COLO829 (cell line): ENCODE results near the gene CNTN5.

ENCODE experiments used
- DNase-seq: peaks from one replicate; pipeline ENCODE4 v3.0.0; 2012; ENCODE audit warnings: low spot score

Gene CNTN5

DNA sequence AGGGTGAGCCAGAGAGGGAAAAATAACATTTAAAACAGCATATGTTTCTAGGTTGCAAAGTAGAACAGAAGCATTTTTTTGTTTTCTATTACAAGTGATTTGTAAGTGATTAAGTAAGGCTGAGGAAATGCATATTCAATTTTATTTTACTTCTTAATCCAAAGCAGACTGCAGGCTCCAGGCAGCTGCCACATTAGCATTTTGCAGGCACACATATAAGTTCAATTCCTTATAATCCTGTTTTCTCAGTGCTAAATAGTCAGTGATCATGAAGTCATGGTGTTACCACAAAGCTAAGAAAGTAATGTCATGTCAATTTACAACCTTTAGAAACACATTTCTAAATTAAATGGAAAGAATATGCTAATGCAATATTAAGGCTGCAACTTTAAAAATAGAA lies 149.8 kb downstream of the CNTN5 start:
- DNase-seq: no peak

DNA sequence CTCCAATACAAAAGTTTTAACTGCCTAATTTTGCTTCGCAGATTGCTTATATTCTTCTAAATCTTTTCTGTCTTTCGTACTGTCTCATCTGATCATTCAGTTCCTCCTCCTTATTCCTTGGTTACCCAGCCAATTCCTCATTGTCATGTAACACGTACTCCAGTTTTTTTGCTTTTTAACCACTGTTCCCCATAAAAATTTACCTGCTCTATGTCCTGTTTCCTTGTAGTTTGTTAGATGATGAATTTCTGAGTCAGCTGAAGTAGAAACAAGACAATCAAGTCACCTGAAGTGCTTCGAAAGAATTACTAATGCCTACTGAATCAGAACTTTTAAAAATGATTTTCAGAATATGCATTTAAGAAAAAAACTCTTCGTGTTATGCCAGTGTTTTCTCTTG lies 150.6 kb downstream of the CNTN5 start:
- DNase-seq: no peak

DNA sequence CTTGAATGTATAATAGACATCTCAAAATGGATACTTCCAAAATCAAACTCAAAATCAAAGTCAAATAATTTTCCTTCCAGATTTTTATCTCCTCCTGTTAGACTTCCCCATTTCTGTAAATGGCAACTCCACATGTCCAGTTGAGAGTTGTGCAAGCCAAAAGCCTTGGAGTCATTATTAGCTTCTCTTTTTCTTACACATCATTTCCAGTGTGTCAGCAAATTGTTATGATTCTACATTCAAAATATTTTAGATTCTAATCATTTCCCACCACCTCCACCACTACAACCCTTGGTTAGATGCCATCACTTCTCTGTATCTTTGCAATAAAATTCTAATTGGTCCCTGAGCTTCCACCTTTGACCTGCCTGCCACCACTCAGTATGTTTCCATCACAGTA lies 155.7 kb downstream of the CNTN5 start:
- DNase-seq: no peak

DNA sequence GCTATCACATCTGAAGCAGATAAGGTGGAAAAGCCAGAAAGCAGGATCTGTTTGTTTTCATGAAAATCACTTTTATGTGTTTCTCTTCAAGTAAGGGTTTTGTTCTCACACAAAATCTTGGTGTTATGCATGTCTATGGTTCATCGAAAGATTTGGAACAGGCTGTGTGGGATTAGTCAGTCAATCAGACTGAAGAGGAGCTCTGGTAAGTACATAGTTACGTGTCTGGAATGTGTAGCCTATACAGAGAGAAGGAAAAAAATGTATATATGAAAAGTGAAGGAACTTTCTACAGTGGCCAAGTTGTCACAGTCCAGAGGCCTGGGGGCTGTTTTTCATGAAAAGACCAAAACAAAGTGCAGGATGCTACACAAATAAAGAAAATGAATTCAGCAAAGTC lies 156.7 kb downstream of the CNTN5 start:
- DNase-seq: no peak

DNA sequence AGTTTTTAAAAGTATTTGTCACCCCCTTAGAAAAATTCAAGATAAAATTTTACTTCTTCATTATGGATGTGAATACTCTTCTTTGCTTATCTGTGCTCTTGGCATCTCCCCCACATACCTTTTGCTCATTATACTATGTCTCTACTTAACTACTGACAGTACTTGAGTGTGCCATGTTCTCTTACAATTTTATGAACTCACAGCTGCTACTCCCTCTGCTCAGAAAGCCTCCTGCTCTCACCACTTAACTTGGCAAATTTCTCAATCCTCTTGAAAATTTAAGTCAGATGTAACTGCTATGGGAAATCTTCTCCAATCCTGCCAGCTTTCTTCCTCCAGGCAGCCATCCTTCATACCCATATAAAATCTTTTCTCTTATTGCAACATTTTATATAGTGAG lies 163.4 kb downstream of the CNTN5 start:
- DNase-seq: no peak

DNA sequence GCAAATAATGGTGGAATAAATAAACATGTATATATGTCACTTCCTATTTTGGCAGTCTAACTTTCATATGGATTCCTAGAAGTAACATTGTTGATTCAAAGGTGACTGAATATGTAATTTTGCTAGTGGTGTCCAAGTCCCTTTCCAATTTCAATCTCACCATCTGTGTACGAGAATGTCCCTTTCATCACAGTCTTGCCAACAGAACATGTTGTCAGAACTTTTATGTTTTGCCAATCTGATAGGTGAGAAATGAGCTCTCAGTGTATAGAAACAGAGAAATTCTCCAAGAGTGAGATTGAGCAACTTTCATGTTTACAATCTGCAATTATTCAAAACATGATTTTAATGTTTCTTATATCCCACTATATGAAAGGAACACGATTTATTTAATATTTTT lies 167.5 kb downstream of the CNTN5 start:
- DNase-seq: no peak

DNA sequence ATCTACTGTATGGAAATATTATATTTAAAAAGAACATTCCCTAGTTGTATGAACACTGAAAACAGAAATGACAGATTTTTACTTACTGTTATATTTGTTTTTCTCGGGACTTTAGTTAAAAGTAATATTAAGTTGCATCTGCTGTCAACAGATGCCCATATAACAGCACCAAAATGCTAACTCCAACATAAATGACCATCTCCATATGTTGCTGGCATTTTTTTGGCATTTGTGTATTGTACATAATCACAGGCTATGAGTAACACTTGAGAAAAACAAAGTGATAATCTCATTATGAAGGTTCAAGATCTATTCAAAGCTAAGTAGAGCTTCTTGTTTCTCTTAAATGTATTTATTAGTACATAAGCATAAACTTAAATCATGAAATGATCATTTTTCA lies 172.0 kb downstream of the CNTN5 start:
- DNase-seq: no peak

DNA sequence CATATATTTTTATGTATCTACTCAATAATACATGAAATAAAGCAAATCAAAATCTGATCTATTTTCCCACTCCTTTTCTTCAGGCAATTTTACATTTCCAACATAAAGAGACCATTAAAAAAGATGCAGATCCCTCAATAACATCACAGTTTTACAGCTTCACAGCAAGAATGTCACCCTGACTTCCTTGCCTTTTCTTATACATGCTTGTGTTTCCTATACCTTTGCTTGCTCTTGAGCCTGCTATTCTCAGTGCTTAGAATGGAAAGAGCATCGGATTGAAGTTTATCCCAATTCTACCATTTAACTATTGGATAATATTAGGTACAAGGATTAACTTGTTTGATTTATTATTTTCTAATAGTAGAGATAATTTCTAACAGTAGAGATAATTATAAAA lies 176.7 kb downstream of the CNTN5 start:
- no peak for DNase-seq

DNA sequence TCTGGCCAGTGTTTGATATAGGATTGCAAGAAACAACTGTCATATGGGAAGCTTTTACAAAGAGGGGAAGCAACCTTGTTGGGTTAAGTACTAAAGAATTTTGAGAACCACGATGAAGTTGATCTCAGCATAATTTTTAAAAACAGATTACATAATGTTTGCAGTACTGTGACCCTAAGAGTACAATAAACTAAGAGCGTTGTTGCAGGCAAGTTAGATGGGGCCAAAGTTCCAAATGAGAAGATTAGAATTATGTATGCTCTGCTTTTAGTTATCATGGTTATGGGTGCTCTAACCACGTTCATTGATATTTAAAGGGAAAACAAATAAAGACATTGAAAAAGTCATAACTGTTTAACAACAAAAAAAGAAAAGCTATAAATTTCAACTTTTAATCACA lies 177.5 kb downstream of the CNTN5 start:
- DNase-seq: no peak

DNA sequence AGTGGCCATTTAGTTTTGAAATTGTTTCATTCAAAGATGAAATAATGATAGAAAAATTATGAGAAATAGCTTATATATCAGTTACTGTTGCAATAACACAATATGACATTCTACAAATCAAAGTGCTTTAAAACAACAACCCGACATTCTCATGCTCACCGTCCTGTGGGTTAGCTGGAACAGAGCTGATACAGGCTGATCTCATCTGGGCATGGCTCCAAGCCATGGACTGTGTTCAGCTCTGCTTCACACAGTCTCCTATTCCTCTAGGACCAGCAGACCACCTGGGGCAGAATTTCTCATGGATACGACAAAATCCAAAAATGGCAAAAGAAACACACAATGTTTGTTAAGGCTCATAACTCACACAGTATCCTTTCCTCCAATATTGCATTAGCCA lies 178.6 kb downstream of the CNTN5 start:
- no peak for DNase-seq

DNA sequence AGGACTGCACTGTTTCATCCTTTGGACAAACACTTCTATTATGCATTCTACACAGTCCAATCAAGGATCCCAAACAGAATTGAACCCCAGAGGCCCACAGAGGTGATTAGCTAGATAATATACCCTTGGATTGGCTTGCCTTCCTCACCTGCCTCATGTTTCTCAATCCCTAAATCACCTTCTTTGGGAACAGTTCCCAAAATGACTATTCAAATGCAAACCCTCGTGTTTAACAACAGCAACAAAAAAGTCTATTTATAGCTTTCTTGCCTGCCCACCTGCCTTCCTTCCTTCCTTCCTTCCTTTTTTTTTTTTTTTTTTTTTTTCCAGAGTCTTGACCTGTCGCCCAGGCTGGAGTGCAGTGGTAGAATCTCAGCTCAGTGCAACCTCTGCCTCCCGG lies 180.0 kb downstream of the CNTN5 start:
- no peak for DNase-seq

DNA sequence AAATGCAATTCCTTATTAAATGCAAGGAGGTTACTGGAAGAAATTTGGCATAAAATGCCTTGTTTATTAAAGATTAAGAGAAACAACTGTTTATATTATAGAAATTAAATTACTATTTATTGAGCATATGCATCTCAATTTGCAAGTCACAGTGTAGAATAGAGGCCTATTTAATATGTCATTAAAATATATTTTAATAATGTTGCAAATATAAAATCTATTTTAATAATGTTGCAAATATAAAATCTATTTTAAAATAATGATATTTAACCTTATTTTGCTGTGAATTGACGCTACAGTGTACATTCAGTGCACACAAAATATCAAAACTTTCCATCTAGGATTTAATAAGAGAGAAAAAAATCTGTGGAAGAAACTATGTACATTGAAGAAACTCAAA lies 188.1 kb downstream of the CNTN5 start:
- DNase-seq: no peak

DNA sequence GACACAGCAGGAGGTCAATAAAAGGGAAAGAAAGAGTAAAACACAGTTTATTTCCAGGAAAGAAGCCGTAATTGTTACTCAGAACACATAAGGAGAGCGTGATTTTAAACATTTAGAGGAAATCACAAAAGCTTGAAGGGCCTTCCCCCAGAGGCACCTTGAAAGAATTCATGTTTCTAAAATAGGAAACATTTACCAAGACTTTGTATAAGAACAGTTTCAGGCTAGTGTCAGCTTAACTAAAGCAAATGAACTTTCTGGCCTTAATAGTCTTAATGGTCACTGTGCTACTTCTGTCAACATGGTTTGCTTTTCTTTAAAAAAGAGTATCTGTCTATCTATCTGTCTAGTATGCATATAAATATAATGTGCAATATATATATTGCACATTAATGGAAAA lies 208.8 kb downstream of the CNTN5 start:
- no peak for DNase-seq

DNA sequence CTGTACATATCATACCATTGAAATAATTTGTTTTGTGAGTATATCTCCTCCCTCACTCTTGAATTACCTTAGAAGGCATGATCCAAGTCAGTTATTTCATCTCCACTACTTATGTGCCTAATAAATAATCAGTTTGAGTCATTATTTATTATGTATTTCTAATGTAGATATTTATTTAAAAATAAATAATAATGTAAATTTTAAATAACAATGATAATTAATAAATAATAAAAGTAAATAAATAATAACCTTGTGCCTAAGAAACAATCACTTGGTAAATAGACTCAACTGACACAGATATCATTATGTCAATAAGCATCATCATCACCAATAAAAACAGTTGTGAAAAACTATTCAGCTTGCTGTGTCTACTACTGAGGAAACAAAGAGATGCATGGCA lies 213.8 kb downstream of the CNTN5 start:
- no peak for DNase-seq

DNA sequence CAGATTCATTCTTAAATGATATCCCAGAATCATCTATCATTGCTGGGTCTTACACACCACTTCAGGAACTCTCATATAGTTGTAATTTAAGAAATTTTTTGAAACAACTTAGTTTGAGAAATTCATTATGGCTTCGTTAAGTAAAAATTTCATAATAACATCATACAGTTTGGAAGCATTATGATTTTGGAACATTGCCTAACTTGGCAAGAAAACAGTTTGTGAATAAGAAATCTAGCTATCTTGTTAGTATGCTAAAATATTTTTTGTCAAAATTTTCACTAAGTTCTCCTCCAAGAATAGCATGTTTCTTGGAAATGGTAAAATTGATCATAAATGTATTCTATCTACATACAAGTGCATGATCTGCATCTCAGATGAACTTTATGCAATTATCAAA lies 217.7 kb downstream of the CNTN5 start:
- no peak for DNase-seq

DNA sequence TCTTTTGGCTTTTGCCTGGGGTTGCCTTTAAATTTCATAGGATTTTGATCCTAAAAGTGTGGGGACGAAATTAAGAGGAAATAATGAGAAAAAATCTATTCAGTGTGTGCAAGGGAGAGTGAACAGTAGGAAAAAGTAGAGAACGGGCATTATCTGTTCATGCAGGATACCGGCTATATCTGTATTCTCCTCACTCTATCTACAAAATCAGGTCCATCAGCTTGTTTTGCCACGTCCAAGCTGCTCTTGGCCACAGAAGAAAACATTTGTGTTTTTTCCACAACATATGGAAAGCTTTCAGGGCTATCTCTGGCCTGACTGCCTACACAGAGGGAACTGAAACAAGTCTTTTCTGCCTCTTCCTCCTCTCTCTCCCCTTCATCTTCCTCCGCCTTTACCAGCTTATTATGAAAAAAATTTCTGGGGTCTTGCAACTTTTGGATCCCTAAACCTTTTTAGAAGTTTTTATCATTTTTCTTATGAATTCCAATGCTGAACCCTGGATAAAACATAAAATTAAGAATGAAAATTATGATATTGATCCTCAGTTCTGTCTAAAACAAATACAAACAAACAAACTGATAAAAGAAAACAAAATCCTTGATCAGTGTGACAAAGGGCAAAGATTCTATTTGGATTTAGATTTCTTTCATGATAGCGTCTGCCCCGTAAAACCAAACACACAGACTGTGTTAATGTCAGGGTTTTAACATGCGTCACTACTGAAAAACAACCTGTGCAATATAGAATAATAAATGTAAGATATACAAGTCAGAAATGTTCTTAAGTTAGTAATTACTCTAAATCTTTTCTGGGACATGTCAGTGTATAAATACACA lies 219.7 kb downstream of the CNTN5 start:
- DNase-seq: no peak

DNA sequence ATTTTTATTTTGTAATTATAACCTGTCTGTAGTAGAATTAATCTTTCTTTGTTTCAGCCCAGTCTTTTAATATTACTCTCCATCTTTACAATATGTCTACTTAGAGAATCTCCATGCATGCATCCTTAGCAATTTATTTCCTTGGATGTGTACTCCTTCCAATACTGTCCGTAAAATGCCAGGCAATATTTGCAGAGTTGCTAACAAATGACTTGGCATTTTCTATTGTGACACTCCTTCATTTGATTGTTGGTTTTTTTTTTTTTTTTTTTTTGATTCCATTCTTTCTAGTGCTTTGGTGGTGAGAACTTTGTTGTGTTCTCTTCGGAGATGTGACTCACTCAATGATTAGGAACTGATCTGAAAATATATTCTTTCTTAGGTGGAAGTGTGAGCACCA lies 220.3 kb downstream of the CNTN5 start:
- no peak for DNase-seq

DNA sequence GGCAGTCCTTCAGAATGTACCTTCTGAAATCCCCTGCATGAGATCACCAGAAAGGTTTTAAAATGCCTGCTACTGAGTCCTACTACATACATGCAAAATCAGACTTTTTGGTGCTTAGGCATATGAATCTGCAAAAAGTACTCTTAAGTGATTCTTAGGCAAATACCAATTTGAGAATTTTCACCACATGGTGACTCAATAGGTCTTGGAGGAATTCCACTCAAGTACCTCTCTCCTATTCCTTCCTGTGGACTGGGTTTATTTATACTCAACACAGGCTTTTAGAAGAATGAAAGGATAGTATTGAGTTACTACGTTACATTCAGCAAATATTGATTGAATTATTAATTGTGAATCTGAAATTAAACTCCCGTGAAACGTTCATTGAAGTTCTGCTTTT lies 223.9 kb downstream of the CNTN5 start:
- no peak for DNase-seq

DNA sequence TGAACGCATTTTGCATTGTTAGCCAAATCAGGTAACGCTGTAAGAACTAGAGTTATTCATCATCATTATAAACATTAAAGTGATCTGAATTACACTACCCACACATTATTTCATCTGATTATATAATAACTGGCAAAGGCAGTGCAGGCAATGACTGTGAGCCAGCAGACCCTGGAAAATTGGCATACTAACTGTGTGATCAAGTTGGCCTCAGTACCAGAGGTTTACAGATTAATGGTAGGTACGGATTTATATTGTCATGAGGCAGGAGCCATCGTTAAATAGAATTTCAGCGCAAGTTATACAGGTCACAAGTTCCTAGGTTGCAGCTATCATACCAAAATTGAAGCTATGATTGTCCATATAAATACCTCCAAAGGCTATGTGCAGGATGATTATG lies 225.4 kb downstream of the CNTN5 start:
- DNase-seq: no peak

DNA sequence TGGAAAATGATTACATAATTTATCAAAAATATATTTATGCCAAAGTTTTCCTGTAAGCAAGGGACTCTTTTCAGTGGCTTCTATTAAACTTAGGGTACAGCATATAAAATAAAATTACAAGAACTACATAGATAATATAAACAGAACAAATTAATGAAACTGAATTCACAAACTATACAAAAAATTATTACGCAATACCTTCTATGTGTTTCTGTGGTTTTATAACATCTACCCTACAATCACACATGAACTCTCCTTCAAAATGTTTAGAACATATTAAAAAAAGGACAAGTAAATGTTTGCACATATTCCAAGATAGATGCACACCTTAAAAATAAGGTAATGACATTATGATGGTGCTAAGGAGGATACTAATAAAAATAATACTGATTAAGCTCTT lies 235.9 kb downstream of the CNTN5 start:
- DNase-seq: no peak

DNA sequence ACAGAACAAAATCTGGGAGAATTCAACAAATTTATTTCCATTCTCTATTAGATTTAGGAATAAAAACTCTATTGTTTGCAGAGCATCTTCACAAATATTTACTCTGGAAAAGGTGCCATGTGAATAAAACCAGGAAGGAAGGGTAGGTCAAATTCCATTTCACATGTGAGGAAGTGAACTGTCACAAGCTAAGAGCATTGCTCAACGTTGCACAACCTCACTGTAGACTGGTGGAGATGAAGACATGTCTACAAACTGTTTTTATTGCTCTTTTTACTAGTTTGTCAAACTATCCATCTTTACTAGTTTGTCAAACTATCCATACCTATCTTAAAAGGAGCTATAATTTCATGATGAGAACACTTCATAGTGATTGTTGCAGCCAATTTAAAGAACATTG lies 236.4 kb downstream of the CNTN5 start:
- DNase-seq: no peak

DNA sequence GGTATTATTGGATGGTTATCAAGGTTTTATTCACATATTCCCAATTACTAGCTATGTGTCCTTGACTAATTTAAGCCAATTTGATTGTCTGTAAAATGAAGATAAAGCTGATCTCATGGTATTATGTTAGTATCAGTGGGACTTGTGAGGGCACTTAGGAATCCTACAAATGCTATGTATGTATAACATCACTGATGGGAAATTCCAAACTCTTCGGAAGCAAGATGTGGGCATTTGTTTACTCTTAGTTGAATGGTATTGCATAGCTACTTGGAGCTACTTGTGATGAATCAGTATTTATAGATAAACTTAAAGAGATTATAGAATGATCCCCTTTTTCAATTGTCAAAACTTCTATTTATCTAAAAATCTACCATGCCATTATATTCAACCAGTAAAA lies 239.9 kb downstream of the CNTN5 start:
- no peak for DNase-seq

DNA sequence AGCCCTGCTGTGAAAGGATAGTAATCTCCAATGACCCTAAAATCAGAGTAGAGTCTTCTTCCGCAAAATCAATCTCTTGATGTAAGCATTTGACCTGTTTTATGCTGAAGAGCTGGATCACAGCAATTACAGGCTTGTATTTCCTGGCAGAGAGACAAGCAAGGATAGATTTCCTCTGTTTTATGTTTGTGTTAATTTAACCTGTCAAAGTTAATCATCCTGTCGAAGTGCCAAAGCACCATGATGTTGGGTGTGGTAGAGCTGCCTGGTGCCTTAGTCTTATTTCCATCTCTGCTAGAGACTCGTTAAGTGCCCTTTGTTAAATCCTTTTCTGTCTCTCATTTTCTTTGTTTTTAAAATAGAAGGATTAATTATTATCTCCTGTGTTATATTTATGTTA lies 248.1 kb downstream of the CNTN5 start:
- DNase-seq: no peak

DNA sequence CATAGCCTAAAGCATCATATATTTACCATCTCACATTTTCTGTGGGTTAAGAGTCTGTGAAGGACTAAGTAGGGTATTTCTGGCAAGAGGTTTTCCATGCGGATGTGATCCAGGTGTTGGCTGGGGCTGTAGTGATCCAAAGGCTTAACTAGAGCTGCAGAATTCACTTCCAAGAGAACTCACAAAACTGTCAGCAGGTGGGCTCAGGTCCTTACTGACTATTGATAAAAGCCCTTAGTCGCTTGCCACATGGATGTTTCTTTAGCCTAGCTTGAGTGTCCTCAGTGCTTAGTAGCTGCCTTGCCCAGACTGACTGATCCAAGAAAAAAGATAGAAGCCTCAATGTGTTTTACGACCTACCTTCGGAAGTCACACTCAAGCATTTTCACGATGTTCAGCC lies 250.8 kb downstream of the CNTN5 start:
- no peak for DNase-seq

DNA sequence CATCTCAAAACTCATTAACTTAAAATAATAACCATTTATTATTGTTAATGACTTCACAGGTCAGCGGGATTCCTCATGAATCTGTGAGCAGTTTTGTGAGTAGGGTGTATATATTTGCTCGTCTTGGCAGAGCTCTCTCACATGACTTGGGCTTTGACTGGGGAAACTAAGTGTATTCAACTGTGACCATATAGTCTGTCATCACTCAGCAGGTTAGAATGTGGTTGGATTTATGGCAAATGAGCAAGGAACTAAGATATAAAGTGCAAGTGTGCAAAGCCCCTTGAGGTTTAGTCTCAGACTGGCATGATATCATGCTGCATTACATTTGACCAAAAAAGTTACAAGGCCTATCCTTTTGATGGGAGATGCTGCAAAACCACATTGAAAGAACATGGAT lies 254.8 kb downstream of the CNTN5 start:
- DNase-seq: no peak
